Activated naive CD8-positive, alpha-beta T cell treated with anti-CD3 and anti-CD28 coated beads for 36 hours (primary cell): ENCODE measurements around the gene BCL2L15. TPM values are rescaled to one million over a fixed set of nuclear protein-coding genes. Genes with fewer than 3 reads are reported as not detected.
"Not testable (repeated sequence)": the region's sequence is repeated elsewhere in the genome, so short reads cannot be mapped to it uniquely, and the experiment has no call there.

Experiments
- DNase-seq: peaks from one replicate; pipeline ENCODE4 v3.0.0; 2021
- H3K27ac Mint-ChIP-seq: one replicate; pipeline ENCODE4 v1.8.0; 2022; ENCODE audit warnings: mild to moderate bottlenecking, moderate library complexity, mixed read lengths
- H3K27me3 Mint-ChIP-seq: one replicate; pipeline ENCODE4 v1.8.0; 2022; ENCODE audit warnings: mild to moderate bottlenecking, mixed read lengths
- H3K36me3 Mint-ChIP-seq: one replicate; pipeline ENCODE4 v1.8.0; 2021; ENCODE audit warnings: mild to moderate bottlenecking, mixed read lengths
- H3K4me1 Mint-ChIP-seq: one replicate; pipeline ENCODE4 v1.8.0; 2021; ENCODE audit warnings: mixed read lengths
- H3K4me3 Mint-ChIP-seq: one replicate; pipeline ENCODE4 v1.8.0; 2022; ENCODE audit warnings: mild to moderate bottlenecking, moderate library complexity, mixed read lengths
- H3K9me3 Mint-ChIP-seq: one replicate; pipeline ENCODE4 v1.8.0; 2022; ENCODE audit warnings: mixed read lengths
- total RNA-seq, 2 experiments: library from RNA; stranded (reverse); gene quantifications; one replicate each; pipeline ENCODE4 v1.2.3, GENCODE V29; 2021

BCL2L15 gene
- total RNA-seq, 2 experiments from 2014 or later = 0.88 to 2.2 TPM

GRCh38 chr1:113861641-113862040 is 25.7 kb downstream of the BCL2L15 start:
- Mint-ChIP-seq H3K4me3 (no peak overlapping the region), H3K9me3 (no peaks in the 10 kb centered on the region), H3K27me3 (no peaks in the 10 kb centered on the region), H3K36me3 (peaks cover 46% of the 10 kb centered on the region), H3K27ac (peak overlapping the region; percentile 10), H3K4me1 (peaks cover 47% of the 10 kb centered on the region)
- no peak for DNase-seq

- Mint-ChIP-seq H3K9me3 (no peaks in the 10 kb centered on the region), H3K27me3 (no peaks in the 10 kb centered on the region), H3K27ac (no peak overlapping the region), H3K36me3 (peaks cover 49% of the 10 kb centered on the region), H3K4me1 (peaks cover 45% of the 10 kb centered on the region), H3K4me3 (no peak overlapping the region)
- DNase-seq = no peak
Measured at GRCh38 chr1:113860891-113861290, 26.5 kb downstream of the BCL2L15 start.

- Mint-ChIP-seq H3K27ac (peak overlapping the region; percentile 59), H3K4me1 (peaks cover 33% of the 10 kb centered on the region), H3K4me3 (no peak overlapping the region), H3K27me3 (no peaks in the 10 kb centered on the region), H3K9me3 (no peaks in the 10 kb centered on the region), H3K36me3 (peaks cover 47% of the 10 kb centered on the region)
- DNase-seq = no peak
Measured at GRCh38 chr1:113859478-113860175, 27.8 kb downstream of the BCL2L15 start.

GRCh38 chr1:113858982-113859381 is 28.4 kb downstream of the BCL2L15 start:
- no peaks in the 10 kb centered on the region for H3K27me3 Mint-ChIP-seq
- no peak overlapping the region for H3K27ac Mint-ChIP-seq
- no peak for DNase-seq
- H3K4me3 Mint-ChIP-seq = no peak overlapping the region
- peaks cover 37% of the 10 kb centered on the region for H3K4me1 Mint-ChIP-seq
- H3K9me3 Mint-ChIP-seq = no peaks in the 10 kb centered on the region
- H3K36me3 Mint-ChIP-seq = peaks cover 46% of the 10 kb centered on the region

- H3K9me3 Mint-ChIP-seq = no peaks in the 10 kb centered on the region
- no peak for DNase-seq
- H3K27me3 Mint-ChIP-seq = no peaks in the 10 kb centered on the region
- peaks cover 37% of the 10 kb centered on the region for H3K4me1 Mint-ChIP-seq
- no peak overlapping the region for H3K27ac Mint-ChIP-seq
- H3K36me3 Mint-ChIP-seq = peaks cover 44% of the 10 kb centered on the region
- H3K4me3 Mint-ChIP-seq = no peak overlapping the region
Measured at GRCh38 chr1:113858418-113858817, 29.0 kb downstream of the BCL2L15 start.

- Mint-ChIP-seq H3K4me1 (peaks cover 36% of the 10 kb centered on the region), H3K4me3 (no peak overlapping the region), H3K27ac (no peak overlapping the region), H3K27me3 (no peaks in the 10 kb centered on the region), H3K9me3 (no peaks in the 10 kb centered on the region), H3K36me3 (peaks cover 39% of the 10 kb centered on the region)
- no peak for DNase-seq
Measured at GRCh38 chr1:113857776-113858175, 29.6 kb downstream of the BCL2L15 start.

GRCh38 chr1:113856401-113856790 is 31.0 kb downstream of the BCL2L15 start:
- Mint-ChIP-seq H3K9me3 (no peaks in the 10 kb centered on the region), H3K4me1 (peaks cover 31% of the 10 kb centered on the region), H3K27me3 (no peaks in the 10 kb centered on the region), H3K36me3 (peaks cover 40% of the 10 kb centered on the region), H3K4me3 (no peak overlapping the region), H3K27ac (no peak overlapping the region)
- DNase-seq = no peak

GRCh38 chr1:113855630-113856400 is 31.6 kb downstream of the BCL2L15 start:
- H3K4me3 Mint-ChIP-seq = no peak overlapping the region
- H3K4me1 Mint-ChIP-seq = peaks cover 32% of the 10 kb centered on the region
- peaks cover 45% of the 10 kb centered on the region for H3K36me3 Mint-ChIP-seq
- DNase-seq = no peak
- H3K9me3 Mint-ChIP-seq = no peaks in the 10 kb centered on the region
- no peaks in the 10 kb centered on the region for H3K27me3 Mint-ChIP-seq
- no peak overlapping the region for H3K27ac Mint-ChIP-seq

GRCh38 chr1:113854234-113854633 is 33.1 kb downstream of the BCL2L15 start:
- Mint-ChIP-seq H3K27ac (peak overlapping the region; percentile 47), H3K27me3 (no peaks in the 10 kb centered on the region), H3K36me3 (peaks cover 50% of the 10 kb centered on the region)

GRCh38 chr1:113852694-113853093 is 34.7 kb downstream of the BCL2L15 start:
- H3K36me3 Mint-ChIP-seq = peaks cover 47% of the 10 kb centered on the region
- H3K4me3 Mint-ChIP-seq, H3K27me3 Mint-ChIP-seq, H3K9me3 Mint-ChIP-seq, DNase-seq: not testable (repeated sequence)
- H3K27ac Mint-ChIP-seq = peak overlapping the region; percentile 54
- peaks cover 26% of the 10 kb centered on the region for H3K4me1 Mint-ChIP-seq

More at GRCh38 chr1:113854234-113854633, 33.1 kb downstream of the BCL2L15 start:
- H3K9me3 Mint-ChIP-seq = no peaks in the 10 kb centered on the region
- no peak for DNase-seq
- H3K4me3 Mint-ChIP-seq = no peak overlapping the region
- peaks cover 28% of the 10 kb centered on the region for H3K4me1 Mint-ChIP-seq

- H3K4me3 Mint-ChIP-seq = peak overlapping the region; percentile 56
- H3K36me3 Mint-ChIP-seq = peaks cover 58% of the 10 kb centered on the region
- DNase-seq = no peak
- no peaks in the 10 kb centered on the region for H3K27me3 Mint-ChIP-seq
- peak overlapping the region; percentile 79 for H3K27ac Mint-ChIP-seq
- peaks cover 2% of the 10 kb centered on the region for H3K9me3 Mint-ChIP-seq
- H3K4me1 Mint-ChIP-seq = peaks cover 24% of the 10 kb centered on the region
Measured at GRCh38 chr1:113850127-113850796, 37.1 kb downstream of the BCL2L15 start.

- Mint-ChIP-seq H3K9me3 (peaks cover 2% of the 10 kb centered on the region), H3K4me3 (no peak overlapping the region), H3K27ac (no peak overlapping the region), H3K27me3 (no peaks in the 10 kb centered on the region), H3K4me1 (peaks cover 20% of the 10 kb centered on the region), H3K36me3 (peaks cover 52% of the 10 kb centered on the region)
- no peak for DNase-seq
Measured at GRCh38 chr1:113849072-113849471, 38.3 kb downstream of the BCL2L15 start.

- peaks cover 17% of the 10 kb centered on the region for H3K4me1 Mint-ChIP-seq
- H3K27ac Mint-ChIP-seq = peak overlapping the region; percentile 51
- H3K9me3 Mint-ChIP-seq = peaks cover 2% of the 10 kb centered on the region
- H3K4me3 Mint-ChIP-seq = no peak overlapping the region
- peaks cover 56% of the 10 kb centered on the region for H3K36me3 Mint-ChIP-seq
- no peaks in the 10 kb centered on the region for H3K27me3 Mint-ChIP-seq
- no peak for DNase-seq
Measured at GRCh38 chr1:113846391-113847035, 40.9 kb downstream of the BCL2L15 start.

GRCh38 chr1:113836534-113836933 is 50.8 kb downstream of the BCL2L15 start:
- peaks cover 31% of the 10 kb centered on the region for H3K36me3 Mint-ChIP-seq
- peaks cover 6% of the 10 kb centered on the region for H3K4me1 Mint-ChIP-seq
- H3K9me3 Mint-ChIP-seq = no peaks in the 10 kb centered on the region
- DNase-seq = no peak
- no peak overlapping the region for H3K4me3 Mint-ChIP-seq
- no peaks in the 10 kb centered on the region for H3K27me3 Mint-ChIP-seq
- no peak overlapping the region for H3K27ac Mint-ChIP-seq
